Ishikawa (cell line): ENCODE data around the gene CST2.

ENCODE experiments used
- CEBPB ChIP-seq: IDR thresholded peaks from 2 replicates; pipeline ENCODE4 v1.6.1; 2012
- EP300 ChIP-seq: IDR thresholded peaks from 2 replicates; pipeline ENCODE4 v1.6.1; 2012; ENCODE audit warnings: borderline replicate concordance
- TAF1 ChIP-seq: IDR thresholded peaks from 2 replicates; pipeline ENCODE4 v1.6.1; 2012; ENCODE audit warnings: low read depth, mild to moderate bottlenecking
- TCF12 ChIP-seq: IDR thresholded peaks from 2 replicates; pipeline ENCODE4 v1.6.1; 2012; ENCODE audit warnings: low read depth
- YY1 ChIP-seq: IDR thresholded peaks from 2 replicates; pipeline ENCODE4 v1.6.1; 2012; ENCODE audit warnings: low read depth
- TF ChIP-seq, protein P1 (sequence below): IDR thresholded peaks from 2 replicates; pipeline ENCODE4 v1.6.1; 2012; ENCODE audit warnings: low read depth, mild to moderate bottlenecking

DNA sequence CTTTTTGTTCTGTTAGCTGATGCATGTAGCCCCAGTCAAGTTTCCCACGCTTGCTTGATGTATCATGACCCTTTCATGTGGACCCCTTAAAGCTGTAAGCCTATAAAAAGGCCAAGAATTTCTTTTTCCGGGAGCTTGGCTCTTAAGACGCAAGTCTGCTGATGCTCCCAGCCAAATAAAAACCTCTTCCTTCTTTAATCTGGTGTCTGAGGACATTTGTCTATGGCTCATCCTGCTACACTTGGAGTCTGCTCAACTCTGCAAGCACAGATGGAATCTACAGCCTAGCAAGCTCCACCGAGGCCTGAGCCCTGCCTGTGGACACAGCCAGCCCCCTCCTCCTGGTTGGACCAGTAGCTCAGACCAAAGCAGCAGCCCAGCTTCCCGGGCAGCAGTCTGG is 3.4 kb downstream of the CST2 start:
- TF ChIP-seq TAF1 = no peak
- TF ChIP-seq YY1 = no peak
- TF ChIP-seq TCF12 = no peak
- TF ChIP-seq, protein P1, sequence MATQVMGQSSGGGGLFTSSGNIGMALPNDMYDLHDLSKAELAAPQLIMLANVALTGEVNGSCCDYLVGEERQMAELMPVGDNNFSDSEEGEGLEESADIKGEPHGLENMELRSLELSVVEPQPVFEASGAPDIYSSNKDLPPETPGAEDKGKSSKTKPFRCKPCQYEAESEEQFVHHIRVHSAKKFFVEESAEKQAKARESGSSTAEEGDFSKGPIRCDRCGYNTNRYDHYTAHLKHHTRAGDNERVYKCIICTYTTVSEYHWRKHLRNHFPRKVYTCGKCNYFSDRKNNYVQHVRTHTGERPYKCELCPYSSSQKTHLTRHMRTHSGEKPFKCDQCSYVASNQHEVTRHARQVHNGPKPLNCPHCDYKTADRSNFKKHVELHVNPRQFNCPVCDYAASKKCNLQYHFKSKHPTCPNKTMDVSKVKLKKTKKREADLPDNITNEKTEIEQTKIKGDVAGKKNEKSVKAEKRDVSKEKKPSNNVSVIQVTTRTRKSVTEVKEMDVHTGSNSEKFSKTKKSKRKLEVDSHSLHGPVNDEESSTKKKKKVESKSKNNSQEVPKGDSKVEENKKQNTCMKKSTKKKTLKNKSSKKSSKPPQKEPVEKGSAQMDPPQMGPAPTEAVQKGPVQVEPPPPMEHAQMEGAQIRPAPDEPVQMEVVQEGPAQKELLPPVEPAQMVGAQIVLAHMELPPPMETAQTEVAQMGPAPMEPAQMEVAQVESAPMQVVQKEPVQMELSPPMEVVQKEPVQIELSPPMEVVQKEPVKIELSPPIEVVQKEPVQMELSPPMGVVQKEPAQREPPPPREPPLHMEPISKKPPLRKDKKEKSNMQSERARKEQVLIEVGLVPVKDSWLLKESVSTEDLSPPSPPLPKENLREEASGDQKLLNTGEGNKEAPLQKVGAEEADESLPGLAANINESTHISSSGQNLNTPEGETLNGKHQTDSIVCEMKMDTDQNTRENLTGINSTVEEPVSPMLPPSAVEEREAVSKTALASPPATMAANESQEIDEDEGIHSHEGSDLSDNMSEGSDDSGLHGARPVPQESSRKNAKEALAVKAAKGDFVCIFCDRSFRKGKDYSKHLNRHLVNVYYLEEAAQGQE = no peak
- TF ChIP-seq CEBPB = no peak
- no peak for TF ChIP-seq EP300
